HG03565 (cell line): ENCODE data around the gene SNTA1.
A peak's percentile ranks its signal among the peaks of the same experiment; 100 is the strongest.
"Not testable (repeated sequence)": the region's sequence is repeated elsewhere in the genome, so short reads cannot be mapped to it uniquely, and the experiment has no call there.

Experiments
- ATAC-seq: cut with Tn5 transposase; IDR thresholded peaks from one replicate; pipeline ENCODE4 v1.9.1; 2021; ENCODE audit warnings: mild to moderate bottlenecking, moderate library complexity; ENCODE audit not compliant: unreplicated experiment

The SNTA1 gene

GRCh38 chr20:33400812-33401183 is 42.8 kb downstream of the SNTA1 start:
- ATAC-seq, result peak; percentile 18

DNA sequence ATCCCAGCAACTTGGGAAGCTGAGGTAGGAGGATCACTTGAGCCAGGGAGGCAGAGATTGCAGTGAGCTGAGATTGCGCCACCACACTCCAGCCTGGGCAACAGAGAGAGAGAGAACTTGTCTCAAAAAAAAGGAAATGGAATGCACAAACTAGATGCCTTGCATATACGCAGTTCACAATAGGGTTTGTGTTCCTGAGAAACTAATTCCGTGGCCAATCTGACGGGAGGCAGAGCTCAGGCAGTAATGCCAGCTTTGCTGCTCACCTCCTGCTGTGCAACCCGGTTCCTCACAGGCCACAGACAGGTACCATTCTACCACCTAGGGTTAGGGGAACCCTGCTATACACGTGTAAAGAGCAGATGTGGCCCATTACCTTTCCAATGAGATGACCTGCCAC is 43.6 kb downstream of the SNTA1 start:
- no peak for ATAC-seq

DNA sequence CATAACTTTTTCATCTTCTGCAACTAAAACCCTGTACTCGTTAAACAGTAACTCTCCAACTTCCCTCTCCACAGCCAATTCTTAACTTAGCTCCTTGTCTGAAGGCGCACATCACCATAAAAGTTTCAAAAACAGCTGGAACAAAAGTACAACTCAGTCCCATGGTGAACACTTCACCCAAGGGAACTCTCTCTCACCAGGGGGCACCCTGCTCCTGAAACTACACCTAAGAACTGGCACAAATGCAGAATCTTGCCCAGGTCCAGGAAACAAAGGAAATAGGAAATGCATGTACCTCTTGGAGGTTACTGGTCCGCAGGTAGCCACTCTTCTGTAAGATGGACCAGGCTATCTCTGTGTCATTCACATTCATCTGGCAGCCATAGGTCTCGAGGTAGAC is 48.8 kb downstream of the SNTA1 start:
- no peak for ATAC-seq

GRCh38 chr20:33393609-33394008 is 50.0 kb downstream of the SNTA1 start:
- no peak for ATAC-seq

- no peak for ATAC-seq
These were observed 51.7 kb downstream of the SNTA1 start for GRCh38 chr20:33391722-33392415.

DNA sequence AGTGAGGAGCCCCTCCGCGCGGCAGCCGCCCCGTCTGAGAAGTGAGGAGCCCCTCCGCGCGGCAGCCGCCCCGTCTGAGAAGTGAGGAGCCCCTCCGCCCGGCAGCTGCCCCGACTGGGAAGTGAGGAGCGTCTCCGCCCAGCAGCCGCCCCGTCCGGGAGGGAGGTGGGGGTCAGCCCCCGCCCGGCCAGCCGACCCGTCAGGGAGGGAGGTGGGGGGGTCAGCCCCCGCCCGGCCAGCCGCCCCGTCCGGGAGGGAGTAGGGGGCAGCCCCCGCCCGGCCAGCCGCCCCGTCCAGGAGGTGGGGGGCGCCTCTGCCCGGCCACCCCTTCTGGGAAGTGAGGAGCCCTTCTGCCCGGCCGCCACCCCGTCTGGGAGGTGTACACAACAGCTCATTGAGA is 54.2 kb downstream of the SNTA1 start:
- not testable (repeated sequence) for ATAC-seq

DNA sequence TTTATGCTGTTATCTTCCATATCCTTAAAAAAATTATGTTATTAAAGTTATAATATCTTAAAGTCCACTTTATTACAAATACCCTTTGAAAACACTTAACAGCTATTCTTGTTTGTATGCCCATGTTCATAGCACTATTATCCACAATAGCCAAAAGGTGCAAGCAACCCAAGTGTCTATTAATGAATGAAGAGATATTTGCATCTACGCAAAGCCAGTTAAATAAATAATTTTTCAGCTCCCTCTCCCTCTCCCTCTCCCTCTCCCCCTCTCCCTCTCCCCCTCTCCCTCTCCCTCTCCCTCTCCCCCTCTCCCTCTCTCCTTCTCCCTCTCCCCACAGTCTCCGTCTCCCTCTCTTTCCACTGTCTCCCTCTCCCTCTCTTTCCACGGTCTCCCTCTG is 55.3 kb downstream of the SNTA1 start:
- ATAC-seq, result no peak

- no peak for ATAC-seq
These were observed 56.4 kb downstream of the SNTA1 start for GRCh38 chr20:33387177-33387576.

GRCh38 chr20:33386673-33387072 is 56.9 kb downstream of the SNTA1 start:
- no peak for ATAC-seq

- ATAC-seq, result no peak
These were observed 66.2 kb downstream of the SNTA1 start for GRCh38 chr20:33377366-33377765.

DNA sequence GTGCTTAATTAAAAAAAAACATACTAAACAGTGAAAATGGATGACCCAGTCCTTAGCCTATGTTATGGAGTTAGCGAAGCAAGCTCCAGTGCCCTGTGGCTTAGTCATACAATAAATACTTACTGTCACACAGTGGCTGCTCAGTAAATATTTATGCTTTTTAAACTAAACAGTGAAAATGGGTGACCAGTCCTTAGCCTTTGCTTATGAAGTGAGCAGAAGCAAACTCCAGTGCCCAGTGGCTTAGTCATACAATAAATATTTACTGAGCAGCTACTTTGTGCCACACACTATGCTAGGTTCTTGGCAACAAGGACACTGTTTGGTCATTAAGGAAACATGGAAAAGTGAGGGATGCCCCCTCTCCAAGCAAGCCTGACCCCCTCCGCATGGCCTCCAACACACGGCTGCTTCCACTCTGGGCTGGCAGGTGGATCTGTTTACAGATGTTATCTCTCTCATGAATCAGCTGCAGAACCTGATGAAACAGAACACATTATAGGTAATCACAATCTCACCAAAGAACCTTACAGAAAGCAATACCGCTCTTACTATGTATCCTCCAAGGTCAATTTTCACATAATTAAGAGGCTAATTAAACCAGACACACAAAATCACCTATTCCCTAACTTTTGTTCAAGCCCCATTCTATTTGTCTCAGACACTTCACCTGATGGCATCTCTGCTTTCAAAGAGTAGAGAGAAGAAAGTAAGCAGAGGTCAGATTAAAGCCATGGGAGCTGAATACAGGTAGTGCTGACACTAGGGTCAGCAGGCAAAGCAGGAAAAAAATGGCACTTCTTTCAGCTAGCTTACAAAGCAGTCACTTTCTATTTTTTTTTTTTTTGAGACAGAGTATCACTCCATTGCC is 69.6 kb downstream of the SNTA1 start:
- ATAC-seq, result no peak

DNA sequence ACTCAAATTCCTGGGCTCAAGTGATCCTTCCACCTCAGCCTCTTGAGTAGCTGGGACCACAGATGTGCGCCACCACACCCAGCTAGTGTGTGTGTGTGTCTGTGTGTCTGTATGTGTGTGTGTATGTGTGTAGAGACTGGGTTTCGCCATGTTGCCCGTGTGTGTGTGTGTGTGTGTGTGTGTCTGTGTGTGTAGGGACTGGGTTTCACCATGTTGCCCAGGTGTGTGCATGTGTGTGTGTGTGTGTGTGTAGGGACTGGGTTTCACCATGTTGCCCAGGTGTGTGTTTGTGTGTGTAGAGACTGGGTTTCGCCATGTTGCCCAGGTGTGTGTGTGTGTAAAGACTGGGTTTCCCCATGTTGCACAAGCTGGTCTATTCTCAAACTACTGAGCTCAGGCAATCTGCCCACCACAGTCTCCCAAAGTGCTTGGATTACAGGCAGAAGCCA is 70.5 kb downstream of the SNTA1 start:
- ATAC-seq, result no peak

DNA sequence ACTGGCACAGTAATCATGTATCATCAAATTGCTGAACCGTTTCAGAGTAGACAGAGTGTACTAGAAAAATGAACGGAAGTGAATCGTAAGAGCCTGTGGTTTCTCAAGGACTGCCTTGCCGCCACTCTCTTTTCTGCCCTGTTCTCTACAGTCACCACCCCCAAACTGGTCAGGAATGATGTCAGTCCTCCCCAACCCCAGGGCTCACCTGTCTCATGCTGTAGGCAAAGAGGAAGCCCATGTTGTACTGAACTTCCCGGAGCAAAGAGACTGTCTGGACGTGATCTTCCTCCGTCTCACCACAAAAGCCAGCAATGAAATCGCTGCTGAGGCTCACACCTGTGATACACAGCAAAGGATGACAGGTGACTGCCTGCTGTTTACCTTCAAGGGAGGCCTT is 73.3 kb downstream of the SNTA1 start:
- ATAC-seq, result no peak

GRCh38 chr20:33362898-33363297 is 80.7 kb downstream of the SNTA1 start:
- no peak for ATAC-seq

DNA sequence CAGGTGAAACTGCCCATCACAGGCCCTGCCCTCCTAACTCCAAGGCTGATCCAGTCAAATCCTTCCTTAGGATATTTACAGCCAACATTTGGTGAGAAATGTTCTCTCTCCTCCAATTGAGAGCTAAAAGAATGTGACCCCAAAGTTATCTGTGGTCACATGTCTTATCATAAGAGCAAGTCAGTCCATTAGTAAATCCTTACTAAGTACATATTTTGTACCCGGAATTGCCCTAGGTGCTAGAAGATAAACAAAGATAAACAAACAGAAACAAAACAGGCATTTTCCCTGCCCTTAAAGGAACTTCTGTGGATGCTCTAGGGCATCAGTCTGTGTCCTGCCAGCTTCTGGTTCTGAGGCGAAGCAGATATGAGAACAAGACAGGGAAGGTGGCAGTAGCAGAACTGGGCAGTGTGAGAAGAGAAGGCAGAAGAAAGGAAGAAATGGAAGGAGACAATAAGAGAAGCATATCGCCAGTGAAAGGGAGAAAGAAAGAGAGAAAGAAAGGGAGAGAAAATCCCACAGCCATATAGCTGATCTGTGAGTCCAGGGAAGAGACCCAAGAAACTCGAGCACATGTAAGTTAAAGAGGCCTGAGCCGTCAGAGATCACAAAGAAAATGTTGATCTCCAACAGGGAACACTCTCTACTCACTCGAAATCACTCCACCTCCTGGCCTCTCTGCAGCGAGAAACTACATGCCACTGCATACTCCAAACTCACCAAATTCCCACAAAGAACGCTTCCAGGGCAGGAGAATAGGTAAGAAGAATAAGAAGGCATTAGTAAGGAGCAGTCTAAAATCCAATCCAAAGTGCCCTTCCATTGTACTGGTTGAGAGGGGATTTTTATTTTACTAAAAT is 83.9 kb downstream of the SNTA1 start:
- no peak for ATAC-seq
